ENCODE data around the gene CTPS2. TPM values are rescaled to one million over a fixed set of nuclear protein-coding genes. Genes with fewer than 3 reads are reported as not detected.

CTPS2 gene
- polyA plus RNA-seq, 3 donors: 1.4 to 3.4 (median 2.8) TPM

GRCh38 chrX:16635596-16635995, 76.9 kb downstream of the CTPS2 start:
- no peak for DNase-seq
- TF ChIP-seq CTCF (IDR thresholded peaks at IDR 0.05): no peak
- peaks cover 4 to 8% of the 10 kb centered on the region in 2 donors for H3K36me3 Mint-ChIP-seq
- no peaks in the 10 kb centered on the region for H3K9me3 ChIP-seq (replicated peaks in 1 of 2; ENCODE audit: control insufficient read depth in 1 of 2, insufficient read depth in 1 of 2, low read length in 2 of 2)
- H3K4me3 ChIP-seq (replicated peaks in 1 of 3; ENCODE audit: low read depth in 2 of 3, low read length in 3 of 3): no peak overlapping the region
- H3K4me1 ChIP-seq (ENCODE audit: control insufficient read depth in 1 of 2, insufficient read depth in 2 of 2, low read length in 2 of 2): no peaks in the 10 kb centered on the region
- H3K27ac ChIP-seq (ENCODE audit: low read depth in 1 of 2, low read length in 2 of 2): no peak overlapping the region
- no peaks in the 10 kb centered on the region for H3K36me3 ChIP-seq (replicated peaks in 1 of 2; ENCODE audit: control insufficient read depth in 1 of 2, insufficient read depth in 2 of 2, low read length in 2 of 2)
- H3K4me1 Mint-ChIP-seq: no peaks in the 10 kb centered on the region
- H3K4me2 ChIP-seq (replicated peaks; ENCODE audit: extremely low read depth, low read length, poor library complexity, severe bottlenecking): no peak overlapping the region
- WGBS (ENCODE audit: insufficient coverage): no CpG with 5 or more reads among the region's 3 CpGs
- no peaks in the 10 kb centered on the region for H4K20me1 ChIP-seq (ENCODE audit: insufficient read depth, low read length)
- H3K27me3 Mint-ChIP-seq (ENCODE audit: low read depth in 3 of 3): peaks cover 0 to 20% (median 0%) of the 10 kb centered on the region in 3 donors
- H3K9ac ChIP-seq (ENCODE audit: insufficient read depth, low read length, poor library complexity, severe bottlenecking): no peak overlapping the region
- no peaks in the 10 kb centered on the region for H3K27me3 ChIP-seq (ENCODE audit: control insufficient read depth in 2 of 2, insufficient read depth in 2 of 2, low read length in 2 of 2)
- H3K4me3 Mint-ChIP-seq: no peak overlapping the region
- H2AFZ ChIP-seq (ENCODE audit: insufficient read depth, low read depth, low read length, poor library complexity, severe bottlenecking): no peak overlapping the region
- intact Hi-C loops (cut with micrococcal nuclease): no loop called here
- no peaks in the 10 kb centered on the region for H3K9me3 Mint-ChIP-seq
- no peaks in the 10 kb centered on the region for H3K79me2 ChIP-seq (ENCODE audit: insufficient read depth, low read length)
- no peak overlapping the region for H3K27ac Mint-ChIP-seq

DNA sequence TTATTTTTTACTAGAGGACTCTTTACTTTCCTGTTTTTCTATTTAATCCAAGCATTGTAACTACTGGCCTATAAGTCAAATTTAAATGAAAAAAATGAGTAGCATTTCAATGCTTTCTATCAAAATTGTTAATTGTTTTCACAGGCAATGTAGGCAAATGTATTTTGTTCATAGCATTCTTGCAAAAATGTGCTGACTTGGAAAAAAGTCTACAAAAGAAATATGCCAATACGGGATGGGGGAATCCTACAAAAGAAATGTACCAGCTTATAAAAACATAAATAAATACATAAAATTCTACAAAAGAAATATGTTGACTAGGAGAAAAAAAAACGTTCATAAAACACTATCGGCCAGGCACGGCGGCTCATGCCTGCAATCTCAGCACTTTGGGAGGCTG, 77.4 kb downstream of the CTPS2 start:
- DNase-seq: no peak
- H3K79me2 ChIP-seq (ENCODE audit: insufficient read depth, low read length): no peaks in the 10 kb centered on the region
- no peaks in the 10 kb centered on the region for H3K27me3 ChIP-seq (ENCODE audit: control insufficient read depth in 2 of 2, insufficient read depth in 2 of 2, low read length in 2 of 2)
- H3K9me3 ChIP-seq (replicated peaks in 1 of 2; ENCODE audit: control insufficient read depth in 1 of 2, insufficient read depth in 1 of 2, low read length in 2 of 2): no peaks in the 10 kb centered on the region
- no peaks in the 10 kb centered on the region for H3K4me1 Mint-ChIP-seq
- H3K27me3 Mint-ChIP-seq (ENCODE audit: low read depth in 3 of 3): peaks cover 0 to 18% (median 0%) of the 10 kb centered on the region in 3 donors
- H3K4me3 ChIP-seq (replicated peaks in 1 of 3; ENCODE audit: low read depth in 2 of 3, low read length in 3 of 3): no peak overlapping the region
- no peaks in the 10 kb centered on the region for H3K4me1 ChIP-seq (ENCODE audit: control insufficient read depth in 1 of 2, insufficient read depth in 2 of 2, low read length in 2 of 2)
- no peak for TF ChIP-seq CTCF (IDR thresholded peaks at IDR 0.05)
- no peak overlapping the region for H2AFZ ChIP-seq (ENCODE audit: insufficient read depth, low read depth, low read length, poor library complexity, severe bottlenecking)
- no peak overlapping the region for H3K4me2 ChIP-seq (replicated peaks; ENCODE audit: extremely low read depth, low read length, poor library complexity, severe bottlenecking)
- H3K36me3 Mint-ChIP-seq: peaks cover 4 to 8% of the 10 kb centered on the region in 2 donors
- no peak overlapping the region for H3K9ac ChIP-seq (ENCODE audit: insufficient read depth, low read length, poor library complexity, severe bottlenecking)
- H3K4me3 Mint-ChIP-seq: no peak overlapping the region
- no peak overlapping the region for H3K27ac Mint-ChIP-seq
- H3K9me3 Mint-ChIP-seq: no peaks in the 10 kb centered on the region
- WGBS (ENCODE audit: insufficient coverage): no CpG with 5 or more reads among the region's 5 CpGs
- no peaks in the 10 kb centered on the region for H4K20me1 ChIP-seq (ENCODE audit: insufficient read depth, low read length)
- intact Hi-C loops (cut with micrococcal nuclease): no loop called here
- H3K27ac ChIP-seq (ENCODE audit: low read depth in 1 of 2, low read length in 2 of 2): no peak overlapping the region
- H3K36me3 ChIP-seq (replicated peaks in 1 of 2; ENCODE audit: control insufficient read depth in 1 of 2, insufficient read depth in 2 of 2, low read length in 2 of 2): no peaks in the 10 kb centered on the region

Data from CD14-positive monocyte (primary cell).